ENCODE data around the gene AK4. TPM values are rescaled to one million over a fixed set of nuclear protein-coding genes. Genes with fewer than 3 reads are reported as not detected.

The AK4 gene
- total RNA-seq, 3 donors from 2014 or later, result 18.2 to 47.3 (median 41.0) TPM

GRCh38 chr1:65265651-65266351 lies 117.8 kb downstream of the AK4 start:
- Histone ChIP-seq H3K4me3 (peak overlapping the region; percentile 43 to 64 (median 61)), H3K36me3 (no peaks in the 10 kb centered on the region), H3K9me3 (no peaks in the 10 kb centered on the region), H3K4me1 (peaks cover 4% of the 10 kb centered on the region in 2 donors), H3K27ac (no peak overlapping the region), H3K27me3 (no peaks in the 10 kb centered on the region)
- DNase-seq (ENCODE audit: low spot score in 2 of 2), result no peak
- intact Hi-C loops (cut with DNase I; ENCODE audit: low total_unique reads), result no loop called here
- no peak for TF ChIP-seq POLR2A (IDR thresholded peaks at IDR 0.05)
- TF ChIP-seq CTCF (IDR thresholded peaks at IDR 0.05), result peak in 1 of 3 donors; percentile 11
- peak in 1 of 3 donors; percentile 33 for TF ChIP-seq POLR2AphosphoS5 (IDR thresholded peaks at IDR 0.05)

GRCh38 chr1:65266476-65266875 lies 118.5 kb downstream of the AK4 start:
- peak overlapping the region in 1 of 3 donors; percentile 64 for H3K4me3 ChIP-seq
- H3K27ac ChIP-seq, result no peak overlapping the region
- DNase-seq (ENCODE audit: low spot score in 2 of 2), result no peak
- H3K4me1 ChIP-seq, result peaks cover 4% of the 10 kb centered on the region in 2 donors
- no peaks in the 10 kb centered on the region for H3K9me3 ChIP-seq
- no peaks in the 10 kb centered on the region for H3K36me3 ChIP-seq
- intact Hi-C loops (cut with DNase I; ENCODE audit: low total_unique reads), result no loop called here
- H3K27me3 ChIP-seq, result no peaks in the 10 kb centered on the region
- TF ChIP-seq CTCF (IDR thresholded peaks at IDR 0.05), result no peak

- TF ChIP-seq POLR2A (IDR thresholded peaks at IDR 0.05) (no peak), POLR2AphosphoS5 (IDR thresholded peaks at IDR 0.05) (no peak), CTCF (IDR thresholded peaks at IDR 0.05) (no peak)
Measured at GRCh38 chr1:65267271-65267670, 119.3 kb downstream of the AK4 start.

GRCh38 chr1:65267683-65268082 lies 119.7 kb downstream of the AK4 start:
- no peak overlapping the region for H3K4me3 ChIP-seq
- no peaks in the 10 kb centered on the region for H3K9me3 ChIP-seq
- no peak for DNase-seq (ENCODE audit: low spot score in 2 of 2)
- no peak overlapping the region for H3K27ac ChIP-seq
- no peak for TF ChIP-seq POLR2A (IDR thresholded peaks at IDR 0.05)
- no peak for TF ChIP-seq POLR2AphosphoS5 (IDR thresholded peaks at IDR 0.05)
- no peak for TF ChIP-seq CTCF (IDR thresholded peaks at IDR 0.05)
- peaks cover 4% of the 10 kb centered on the region in 2 donors for H3K4me1 ChIP-seq
- intact Hi-C loops (cut with DNase I; ENCODE audit: low total_unique reads), result no loop called here
- no peaks in the 10 kb centered on the region for H3K36me3 ChIP-seq
- no peaks in the 10 kb centered on the region for H3K27me3 ChIP-seq

More at GRCh38 chr1:65267271-65267670, 119.3 kb downstream of the AK4 start:
- H3K4me1 ChIP-seq, result peaks cover 4% of the 10 kb centered on the region in 2 donors
- H3K27me3 ChIP-seq, result no peaks in the 10 kb centered on the region
- no peak overlapping the region for H3K4me3 ChIP-seq
- H3K36me3 ChIP-seq, result no peaks in the 10 kb centered on the region
- intact Hi-C loops (cut with DNase I; ENCODE audit: low total_unique reads), result no loop called here
- H3K9me3 ChIP-seq, result no peaks in the 10 kb centered on the region
- H3K27ac ChIP-seq, result no peak overlapping the region
- no peak for DNase-seq (ENCODE audit: low spot score in 2 of 2)

- no peaks in the 10 kb centered on the region for H3K27me3 ChIP-seq
- peaks cover 3 to 4% of the 10 kb centered on the region in 2 donors for H3K4me1 ChIP-seq
- no peak for DNase-seq (ENCODE audit: low spot score in 2 of 2)
- TF ChIP-seq CTCF (IDR thresholded peaks at IDR 0.05) (no peak), POLR2AphosphoS5 (IDR thresholded peaks at IDR 0.05) (no peak), POLR2A (IDR thresholded peaks at IDR 0.05) (no peak)
- no peaks in the 10 kb centered on the region for H3K36me3 ChIP-seq
- no peak overlapping the region for H3K27ac ChIP-seq
- H3K4me3 ChIP-seq, result no peak overlapping the region
- intact Hi-C loops (cut with DNase I; ENCODE audit: low total_unique reads), result no loop called here
- no peaks in the 10 kb centered on the region for H3K9me3 ChIP-seq
Measured at GRCh38 chr1:65269612-65270011, 121.6 kb downstream of the AK4 start.

Measured in breast epithelium (tissue), 4 donors.